Lung (tissue), 12 donors: Measurements from ENCODE around the gene USP48. TPM values are rescaled to one million over a fixed set of nuclear protein-coding genes. Genes with fewer than 3 reads are reported as not detected.

Source experiments
- ATAC-seq: fragments of 200-7000 bp; cut with Tn5 transposase; one replicate; pipeline ENCODE4 v1.9.1; 2020; ENCODE audit warnings: moderate number of reproducible peaks; ENCODE audit not compliant: insufficient read depth, low FRiP score
- DNase-seq, 3 donors: peaks; one replicate each; pipeline ENCODE4 v3.0.0-alpha.2; 2013 to 2017
- H3K27ac ChIP-seq, 2 donors: one replicate each; pipeline ENCODE4 v1.5.1; 2013; ENCODE audit warnings: mild to moderate bottlenecking in 2 of 2, moderate library complexity in 2 of 2, control low read depth in 1 of 2, inconsistent platforms in 1 of 2, low read depth in 1 of 2, low read length in 1 of 2
- H3K27me3 ChIP-seq, 3 donors: one replicate each; pipeline ENCODE4 v1.5.1; 2013; ENCODE audit warnings: low read length in 2 of 3; ENCODE audit not compliant: control insufficient read depth in 3 of 3, insufficient read depth in 3 of 3
- H3K36me3 ChIP-seq, 4 donors: one replicate each; pipeline ENCODE4 v1.5.1; 2013; ENCODE audit warnings: low read length in 4 of 4, mild to moderate bottlenecking in 1 of 4, moderate library complexity in 1 of 4; ENCODE audit not compliant: control insufficient read depth in 4 of 4, insufficient read depth in 4 of 4
- H3K4me1 ChIP-seq, 5 donors: one replicate each; pipeline ENCODE4 v1.5.1; 2013; ENCODE audit warnings: low read length in 5 of 5, mild to moderate bottlenecking in 2 of 5, moderate library complexity in 1 of 5; ENCODE audit not compliant: control insufficient read depth in 5 of 5, insufficient read depth in 5 of 5
- H3K4me3 ChIP-seq: one replicate; pipeline ENCODE4 v1.5.1; 2013; ENCODE audit warnings: mild to moderate bottlenecking, control low read depth, moderate library complexity
- H3K9ac ChIP-seq, 2 donors: one replicate each; pipeline ENCODE4 v1.5.1; 2013; ENCODE audit warnings: low read length in 2 of 2, control low read depth in 1 of 2; ENCODE audit not compliant: insufficient read depth in 1 of 2
- H3K9me3 ChIP-seq, 4 donors: one replicate each; pipeline ENCODE4 v1.5.1; 2013; ENCODE audit warnings: low read length in 3 of 4, mild to moderate bottlenecking in 1 of 4, moderate library complexity in 1 of 4; ENCODE audit not compliant: control insufficient read depth in 4 of 4, insufficient read depth in 3 of 4
- CTCF ChIP-seq: IDR thresholded peaks from 2 replicates; pipeline ENCODE4 v1.5.1; 2012; ENCODE audit warnings: mild to moderate bottlenecking; ENCODE audit errors: control extremely low read depth, extremely low read depth
- WGBS, 2 donors: extraction: QIAGEN DNeasy Blood & Tissue Kit; methylation state at CpG; one replicate each; pipeline ENCODE4 v1.1.7; 2013; 5-methylcytosine and 5-hydroxymethylcytosine counted together
- polyA plus RNA-seq, 2 donors: library from polyadenylated mRNA; stranded (reverse); fragments of 200-250 nt; gene quantifications; one replicate each; pipeline ENCODE4 v1.2.1, GENCODE V29; 2013
- total RNA-seq, 2 donors: library from RNA; depleted of rRNA in 1 of 2; stranded (reverse); fragments of >200 nt in 1 of 2; gene quantifications; one replicate each; pipeline ENCODE4 v1.2.1, GENCODE V29; 2014 to 2021
- donor health status: control.
- donor health status: control.
- donor health status: Bipolar disorder and iron deficiency.
- donor health status: healthy.
- donor health status: DM: yes; HTN: yes; CAD: no.

USP48 gene
- total and polyA plus RNA-seq, 4 donors, result 15.6 to 107 (median 33.5) TPM

- H3K4me1 ChIP-seq, result peaks cover 0 to 3% (median 0%) of the 10 kb centered on the region in 5 donors
- no peaks in the 10 kb centered on the region for H3K27me3 ChIP-seq
- no peak for TF ChIP-seq CTCF
- H3K9me3 ChIP-seq, result no peaks in the 10 kb centered on the region
- H3K4me3 ChIP-seq, result no peak overlapping the region
- no peak overlapping the region for H3K9ac ChIP-seq
- peaks cover 15 to 44% (median 32%) of the 10 kb centered on the region in 4 donors for H3K36me3 ChIP-seq
- DNase-seq (no peak), ATAC-seq (no peak)
- H3K27ac ChIP-seq, result no peak overlapping the region
- WGBS, 2 donors, result 71 to 75% methylated on average over 5 of the region's 5 CpGs
Measured at GRCh38 chr1:21707086-21707840, 75.7 kb downstream of the USP48 start.

- TF ChIP-seq CTCF, result no peak
- DNase-seq (no peak), ATAC-seq (no peak)
- no peak overlapping the region for H3K9ac ChIP-seq
- peaks cover 14 to 48% (median 32%) of the 10 kb centered on the region in 4 donors for H3K36me3 ChIP-seq
- no peak overlapping the region for H3K27ac ChIP-seq
- 64 to 74% methylated on average over 8 of the region's 8 CpGs for WGBS, 2 donors
- no peaks in the 10 kb centered on the region for H3K27me3 ChIP-seq
- H3K4me1 ChIP-seq, result peaks cover 0 to 3% (median 0%) of the 10 kb centered on the region in 5 donors
- no peak overlapping the region for H3K4me3 ChIP-seq
- H3K9me3 ChIP-seq, result no peaks in the 10 kb centered on the region
Measured at GRCh38 chr1:21706151-21706835, 76.7 kb downstream of the USP48 start.

GRCh38 chr1:21705303-21705980, 77.5 kb downstream of the USP48 start:
- peak in 2 of 3 donors; percentile 23 to 29 for DNase-seq
- WGBS, 2 donors, result 57 to 66% methylated on average over 4 of the region's 4 CpGs
- no peak for ATAC-seq

More at GRCh38 chr1:21705303-21705980, 77.5 kb downstream of the USP48 start:
- H3K9me3 ChIP-seq, result no peaks in the 10 kb centered on the region
- no peak for TF ChIP-seq CTCF
- H3K4me3 ChIP-seq, result no peak overlapping the region
- peaks cover 15 to 48% (median 31%) of the 10 kb centered on the region in 4 donors for H3K36me3 ChIP-seq
- H3K9ac ChIP-seq, result no peak overlapping the region
- H3K4me1 ChIP-seq, result peaks cover 0 to 3% (median 0%) of the 10 kb centered on the region in 5 donors
- H3K27ac ChIP-seq, result no peak overlapping the region
- H3K27me3 ChIP-seq, result no peaks in the 10 kb centered on the region
